A549 treated with Hydrocortisone at 1 μM for 4 hours (cell line): ENCODE measurements around the gene IFIT5. TPM values are rescaled to one million over a fixed set of nuclear protein-coding genes. Genes with fewer than 3 reads are reported as not detected.

Experiments used
- total RNA-seq: library from RNA; stranded (reverse); fragments of 200-300 nt; extraction: Qiagen RNA extraction; gene quantifications from 5 replicates; pipeline ENCODE4 v1.2.3, GENCODE V29; 2022

Gene IFIT5, protein sequence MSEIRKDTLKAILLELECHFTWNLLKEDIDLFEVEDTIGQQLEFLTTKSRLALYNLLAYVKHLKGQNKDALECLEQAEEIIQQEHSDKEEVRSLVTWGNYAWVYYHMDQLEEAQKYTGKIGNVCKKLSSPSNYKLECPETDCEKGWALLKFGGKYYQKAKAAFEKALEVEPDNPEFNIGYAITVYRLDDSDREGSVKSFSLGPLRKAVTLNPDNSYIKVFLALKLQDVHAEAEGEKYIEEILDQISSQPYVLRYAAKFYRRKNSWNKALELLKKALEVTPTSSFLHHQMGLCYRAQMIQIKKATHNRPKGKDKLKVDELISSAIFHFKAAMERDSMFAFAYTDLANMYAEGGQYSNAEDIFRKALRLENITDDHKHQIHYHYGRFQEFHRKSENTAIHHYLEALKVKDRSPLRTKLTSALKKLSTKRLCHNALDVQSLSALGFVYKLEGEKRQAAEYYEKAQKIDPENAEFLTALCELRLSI
- total RNA-seq, result 7.7 to 13.5 TPM (median 9.2 TPM) in 5 replicates

DNA sequence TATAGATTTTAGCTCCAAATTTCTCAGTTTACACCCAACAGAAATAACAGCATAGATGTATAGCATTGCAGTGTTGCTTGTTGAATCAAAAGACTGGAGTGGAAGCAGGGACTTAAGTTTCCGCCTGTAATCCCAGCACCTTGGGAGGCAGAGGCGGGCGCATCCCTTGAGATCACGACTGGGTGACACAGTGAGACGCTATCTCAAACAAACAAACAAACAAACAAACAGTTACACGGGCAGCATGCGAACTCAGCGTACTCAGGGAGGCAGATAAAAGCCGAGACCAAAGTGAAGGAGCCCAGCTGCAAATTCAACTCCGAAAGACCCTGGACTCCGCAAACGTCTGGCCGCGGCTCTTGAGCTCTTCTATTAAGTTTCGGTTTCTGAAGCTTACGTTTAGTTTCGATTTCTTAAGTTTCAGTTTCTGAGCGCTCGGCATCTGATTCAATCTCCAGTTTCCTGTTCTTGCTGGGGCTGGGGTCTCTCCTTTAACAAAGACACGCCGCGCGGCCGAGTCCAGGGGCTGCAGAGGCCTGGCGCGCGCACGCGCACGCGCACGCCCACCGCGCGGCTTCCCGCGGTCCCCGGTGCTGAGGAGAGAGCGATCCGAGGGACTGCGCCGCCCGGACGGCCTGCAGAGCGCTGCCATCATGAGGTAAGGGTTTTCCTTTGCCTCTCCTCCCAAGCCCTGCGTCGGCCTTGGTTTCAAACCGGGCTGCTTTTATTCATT lies at the start of gene IFIT5:
Gene IFIT5 (plus strand): TSS at position 423 of the 733 bp plus-strand sequence. CDS start 231 bp downstream, at position 654.

DNA sequence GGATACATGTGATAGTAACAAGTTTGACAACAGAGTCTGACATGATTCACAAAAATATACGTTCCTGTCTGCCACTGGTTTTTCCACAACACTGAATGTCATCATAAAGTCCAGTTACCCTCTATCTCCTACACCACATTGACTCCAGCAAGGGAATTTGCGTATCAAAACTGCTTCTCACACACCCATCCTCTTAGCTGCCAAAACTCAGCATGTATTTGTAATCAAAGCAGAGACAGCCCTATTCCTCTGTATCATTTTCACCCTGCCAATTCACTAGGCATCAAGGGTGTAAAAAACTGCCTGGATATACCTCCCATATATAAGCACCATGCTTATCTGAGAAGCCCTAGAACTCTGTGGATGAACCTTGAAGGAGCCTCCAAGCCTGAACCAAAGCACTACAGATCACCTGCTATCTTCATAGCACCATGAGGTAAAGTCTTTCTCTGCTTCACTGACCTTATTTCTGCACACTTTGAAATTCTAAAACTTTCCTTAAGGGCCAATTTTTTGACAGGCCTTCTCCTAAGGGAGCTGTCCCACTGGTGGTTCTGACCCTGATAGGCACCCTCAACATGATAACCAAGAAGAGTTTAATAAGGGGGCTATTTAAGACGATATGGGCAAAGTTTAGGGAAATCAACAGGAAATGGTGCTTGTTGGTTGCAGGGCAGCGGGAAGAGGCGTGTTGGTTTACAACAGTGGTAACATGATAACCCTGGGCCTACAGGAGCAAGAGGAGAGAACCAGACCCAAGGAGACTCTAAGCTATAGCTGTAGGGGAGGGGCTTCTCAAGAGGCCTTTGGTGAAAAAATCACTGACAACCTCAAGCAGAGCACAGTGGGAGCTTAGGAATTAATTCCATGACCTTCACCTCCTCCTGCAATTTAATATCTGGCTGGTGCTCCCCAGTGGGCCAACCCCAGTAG lies 36.4 kb upstream of the IFIT5 start, which contains the start of gene IFIT1B:
Gene IFIT1B (plus strand): TSS at position 352 of the 933 bp plus-strand sequence. CDS start 80 bp downstream, at position 432.

DNA sequence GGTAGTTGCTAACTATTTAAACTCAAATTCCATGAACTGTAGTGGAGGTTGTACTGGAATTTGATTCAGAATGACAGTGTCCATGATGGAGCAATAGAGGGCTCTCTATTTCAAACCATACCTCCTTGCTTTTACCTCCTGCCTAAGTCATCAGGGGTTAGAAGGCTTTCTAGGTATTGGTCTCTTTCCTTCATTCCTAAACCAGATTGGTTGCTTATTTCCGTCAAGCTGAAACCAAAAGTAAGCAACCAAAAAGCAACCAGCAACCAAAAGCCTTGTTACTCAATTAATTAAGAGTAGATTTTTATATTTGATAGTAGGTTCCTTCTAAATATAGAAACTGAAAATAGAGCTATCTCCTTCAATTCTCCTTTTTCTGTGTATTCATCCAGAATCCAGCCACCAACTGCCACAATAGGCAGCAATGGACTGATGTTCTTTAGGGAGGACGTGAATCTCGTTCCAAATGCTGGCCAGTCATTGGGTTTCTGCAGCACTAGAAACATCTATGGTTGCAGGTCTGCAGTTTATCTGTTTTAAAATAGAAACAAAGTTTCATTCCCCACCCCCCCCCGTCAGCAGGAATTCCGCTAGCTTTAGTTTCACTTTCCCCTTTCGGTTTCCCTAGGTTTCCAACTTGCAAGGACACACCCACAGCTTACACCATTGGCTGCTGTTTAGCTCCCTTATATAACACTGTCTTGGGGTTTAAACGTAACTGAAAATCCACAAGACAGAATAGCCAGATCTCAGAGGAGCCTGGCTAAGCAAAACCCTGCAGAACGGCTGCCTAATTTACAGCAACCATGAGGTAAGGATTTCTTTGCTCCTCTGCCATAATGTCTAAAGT lies 22.2 kb upstream of the IFIT5 start, which contains the start of gene IFIT1:
Gene IFIT1 (plus strand): TSS at position 717 of the 850 bp plus-strand sequence. CDS start 90 bp downstream, at position 807.

Other genes with a start within 250 kb of the IFIT5 start
- 0.17 to 0.46 TPM (median 0.36 TPM) in 5 replicates for gene CH25H, start 207.3 kb upstream of the IFIT5 start, total RNA-seq
- gene LIPA, start 162.8 kb upstream of the IFIT5 start, total RNA-seq, result 39.9 to 61.8 TPM (median 48.2 TPM) in 5 replicates
- gene IFIT2, start 112.5 kb upstream of the IFIT5 start, total RNA-seq, result 1.4 to 2.7 TPM (median 2.0 TPM) in 5 replicates
- gene IFIT3, start 86.6 kb upstream of the IFIT5 start, total RNA-seq, result 3.4 to 5.3 TPM (median 4.5 TPM) in 5 replicates
- gene IFIT1B, start 36.5 kb upstream of the IFIT5 start, total RNA-seq, result not detected in 5 replicates
- 3.7 to 5.8 TPM (median 4.0 TPM) in 5 replicates for gene IFIT1, start 21.9 kb upstream of the IFIT5 start, total RNA-seq
- gene SLC16A12, start 121.0 kb downstream of the IFIT5 start, total RNA-seq, result 0.43 to 0.89 TPM (median 0.55 TPM) in 5 replicates
- 5.9 to 7.3 TPM (median 6.2 TPM) in 5 replicates for gene PANK1, start 230.7 kb downstream of the IFIT5 start, total RNA-seq